Heart right ventricle (tissue), 16 donors: ENCODE measurements around the gene NKD2. TPM values are rescaled to one million over a fixed set of nuclear protein-coding genes. Genes with fewer than 3 reads are reported as not detected.
"Not testable (repeated sequence)": the region's sequence is repeated elsewhere in the genome, so short reads cannot be mapped to it uniquely, and the experiment has no call there.

ENCODE experiments used
- ATAC-seq, 8 donors: fragments of 200-7000 bp; cut with Tn5 transposase; one replicate each; pipeline ENCODE4 v1.9.1; 2020; ENCODE audit warnings: mild to moderate bottlenecking in 8 of 8, moderate library complexity in 8 of 8, moderate number of reproducible peaks in 1 of 8
- DNase-seq, 2 donors: peaks; one replicate each; pipeline ENCODE4 v3.0.0-alpha.2; 2020
- H3K27ac ChIP-seq, 10 donors: fragments of 200-600 bp; sonication (generic) in 2 of 10; one replicate each; pipeline versions ENCODE4 v1.5.0 to v1.8.0; 2020 to 2022; ENCODE audit warnings: mild to moderate bottlenecking in 3 of 10
- H3K27me3 ChIP-seq, 7 donors: fragments of 200-600 bp; one replicate each; pipeline ENCODE4 v1.8.0; 2021 to 2022; ENCODE audit warnings: mild to moderate bottlenecking in 2 of 7
- H3K36me3 ChIP-seq, 9 donors: fragments of 200-600 bp; sonication (generic) in 1 of 9; one replicate each; pipeline versions ENCODE4 v1.5.0 to v1.8.0; 2020 to 2022; ENCODE audit warnings: mild to moderate bottlenecking in 2 of 9
- H3K4me1 ChIP-seq, 9 donors: fragments of 200-600 bp; sonication (generic) in 1 of 9; one replicate each; pipeline versions ENCODE4 v1.5.0 to v1.8.0; 2020 to 2022; ENCODE audit warnings: mild to moderate bottlenecking in 4 of 9
- H3K4me3 ChIP-seq, 10 donors: fragments of 200-600 bp; sonication (generic) in 2 of 10; one replicate each; pipeline versions ENCODE4 v1.5.0 to v1.8.0; 2020 to 2022; ENCODE audit warnings: mild to moderate bottlenecking in 7 of 10, moderate library complexity in 2 of 10
- H3K9me3 ChIP-seq, 11 donors: fragments of 200-600 bp in 10 of 11; sonication (generic) in 2 of 11; one replicate each; pipeline versions ENCODE4 v1.5.0 to v1.8.0; 2013 to 2022; ENCODE audit warnings: mild to moderate bottlenecking in 2 of 11, control low read depth in 1 of 11, moderate library complexity in 1 of 11
- CTCF ChIP-seq, 9 donors: fragments of 200-600 bp; sonication (generic) in 2 of 9; IDR thresholded peaks; one replicate each; pipeline versions ENCODE4 v1.5.0 to v1.8.0; 2021 to 2022; ENCODE audit warnings: antibody characterized with exemption in 9 of 9, mild to moderate bottlenecking in 5 of 9, moderate library complexity in 1 of 9
- WGBS, 2 donors: extraction: QIAGEN DNeasy Blood & Tissue Kit; methylation state at CpG; one replicate each; pipeline ENCODE4 v1.1.7; 2013; ENCODE audit warnings: inconsistent platforms in 1 of 2; 5-methylcytosine and 5-hydroxymethylcytosine counted together
- intact Hi-C, 10 donors: fragments of 100-400 bp; cut with DNase I; formaldehyde crosslinking; loops; one replicate each; pipeline versions ENCODE4 v1.11.1 to v1.14.2; 2022
- polyA plus RNA-seq, 2 donors: library from polyadenylated mRNA; stranded (reverse); fragments of 200-250 nt; gene quantifications; one replicate each; pipeline ENCODE4 v1.2.3, GENCODE V29; 2013
- total RNA-seq, 10 donors: library from RNA; stranded (reverse); fragmentation: NEBNext Ultra II Directional in 3 of 10; extraction: Animal tissue kit (Norgen Biotek cat#: 25700) in 3 of 10; gene quantifications; one replicate each; pipeline versions ENCODE4 v1.2.1 to v1.2.4, GENCODE V29; 2021 to 2023
- donor health status: Arrhythmogenic right ventricular cardiomyopathy.
- donor health status: ischemic (EF 13 %, LVEDD 7.1; RV severe dilation, severe dysfunction).
- donor health status: healthy with polysubstance abuse.
- donor health status: DM: no; HTN: yes; CAD: no.
- donor health status: DM: no; HTN: no; CAD: no.
- donor health status: ischemic (EF 25% LVEDD 6.9; RV normal size, moderate dysfunction).
- donor health status: ischemic (EF 25% LVEDD 5.7; RV mildly dilated, moderate dysfunction).
- donor health status: healthy.
- donor health status: DM: yes; HTN: yes; CAD: no.
- donor health status: Ischemic cardiomyopathy.
- donor health status: ischemic (EF 35%, LVEDD 5.7; RV mildly dilated, moderate dysfunction).
- donor health status: nonischemic (EF 11% LVEDD 7.7; RV severe dilation, severe dysfunction).
- donor health status: DM: yes; HTN: yes; CAD: no.
- donor health status: PGD.
- donor health status: ischemic (EF 29% LVEDD 5.4; RV normal size, mild dysfunction).
- donor health status: nonischemic (EF 23%, LVEDD 6.1; RV moderate dilation, normal function).

The NKD2 gene
- total and polyA plus RNA-seq, 12 donors = 0.31 to 12.7 (median 1.8) TPM

DNA sequence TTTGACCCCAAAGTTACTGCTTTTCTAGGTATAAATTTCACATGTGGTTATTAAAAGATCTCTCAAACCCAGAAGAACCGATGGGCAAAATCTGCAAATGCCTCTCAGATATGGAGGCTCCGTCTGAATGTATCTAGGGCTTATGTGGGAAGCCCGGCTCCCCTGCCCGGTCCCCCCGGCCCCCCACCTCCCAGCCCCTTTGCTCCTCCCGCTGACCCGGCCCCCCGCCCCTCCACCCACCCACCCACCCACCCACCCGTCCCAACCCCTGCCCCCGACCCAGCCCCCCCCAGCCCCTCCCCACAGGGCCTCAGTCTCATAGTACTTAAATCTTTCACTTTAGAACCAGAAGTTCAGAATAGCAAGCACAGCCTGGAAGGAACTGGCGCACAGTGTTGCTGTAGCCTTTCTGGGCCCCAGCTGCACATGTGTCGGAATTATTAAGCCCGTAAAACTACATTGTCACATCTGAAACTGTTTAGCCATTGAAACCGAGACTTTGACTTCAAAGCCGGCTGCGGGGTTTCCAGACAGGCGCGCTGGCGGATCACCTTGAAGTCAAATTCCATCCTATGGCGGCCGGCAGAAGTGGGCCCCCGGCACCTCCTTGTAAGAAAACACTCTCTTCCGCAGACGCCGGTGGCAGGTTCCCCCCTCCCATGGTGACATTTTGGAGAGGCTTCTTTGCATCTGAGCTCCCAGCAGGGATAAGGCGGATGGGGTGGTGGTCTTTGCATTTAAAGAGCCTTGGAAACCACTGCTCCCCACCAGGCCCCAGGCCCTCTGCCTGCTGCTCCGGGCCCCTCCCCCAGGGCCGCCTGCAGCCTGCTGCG lies 12.8 kb downstream of the NKD2 start:
- 67 to 75% methylated on average over 29 of the region's 29 CpGs for whole genome bisulfite sequencing, 2 donors
- intact Hi-C loops = no loop called here

GRCh38 chr5:1021969-1022336 lies 13.4 kb downstream of the NKD2 start:
- 71 to 80% methylated on average over 8 to 9 of the region's 9 CpGs for WGBS, 2 donors
- H3K4me3 ChIP-seq, H3K9me3 ChIP-seq, DNase-seq, H3K36me3 ChIP-seq, H3K27ac ChIP-seq, H3K4me1 ChIP-seq, intact Hi-C loops, ATAC-seq, H3K27me3 ChIP-seq: not testable (repeated sequence)

More for the DNA sequence above, 12.8 kb downstream of the NKD2 start:
- Histone ChIP-seq H3K36me3 (no peaks in the 10 kb centered on the region), H3K4me3 (no peak overlapping the region), H3K27ac (no peak overlapping the region), H3K4me1 (no peaks in the 10 kb centered on the region), H3K9me3 (no peaks in the 10 kb centered on the region), H3K27me3 (no peaks in the 10 kb centered on the region)
- ATAC-seq (no peak), DNase-seq (no peak)
- TF ChIP-seq CTCF (IDR thresholded peaks at IDR 0.05) = no peak

DNA sequence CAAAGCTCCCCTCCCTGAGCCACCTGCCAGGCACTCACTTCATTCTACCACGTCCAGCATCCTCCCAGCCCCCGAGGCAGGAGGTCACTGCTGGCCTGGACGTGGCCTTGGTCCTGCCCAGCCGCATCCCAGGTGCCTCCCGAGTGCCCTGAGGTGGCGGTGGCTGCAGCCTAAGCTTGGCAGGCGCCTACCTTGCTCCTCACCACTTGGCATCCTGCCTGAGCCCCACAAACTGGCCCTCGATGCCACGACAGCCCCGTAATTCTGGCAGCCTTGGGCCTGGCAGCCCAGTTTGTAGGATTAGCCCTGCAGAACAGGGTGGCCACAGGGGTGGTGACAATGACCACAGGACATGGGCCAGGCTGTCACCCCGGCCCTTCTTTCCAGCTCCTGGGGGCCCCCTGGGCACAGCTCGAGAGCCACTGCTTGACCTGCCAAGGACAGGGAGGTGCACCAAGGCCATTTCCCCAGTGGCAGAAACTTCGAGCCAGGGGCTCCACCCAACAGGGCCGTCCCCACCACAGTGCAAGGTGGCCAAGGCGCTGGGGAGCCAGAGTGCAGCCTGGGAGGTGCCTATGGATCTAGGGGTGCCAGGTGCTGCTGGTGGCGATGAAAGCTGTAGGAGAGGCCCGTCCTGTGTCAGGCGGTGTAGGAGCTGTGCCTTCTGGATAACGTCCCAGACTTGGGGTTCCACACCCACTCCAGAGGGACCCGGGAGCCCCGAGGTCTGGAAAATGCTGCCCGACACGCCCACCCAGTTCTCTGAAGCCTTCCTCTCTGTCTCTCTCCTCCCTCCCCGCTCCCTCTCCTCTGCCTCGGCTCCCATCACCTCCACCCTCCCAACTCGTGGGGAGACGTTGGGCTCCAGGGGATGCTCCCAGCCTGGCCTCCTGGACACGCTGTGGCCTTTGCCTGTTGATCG lies 18.4 kb downstream of the NKD2 start:
- H3K4me3 ChIP-seq = no peak overlapping the region
- DNase-seq (peak in 1 of 2 donors; percentile 14), ATAC-seq (peak in 5 of 8 donors; percentile 15 to 55 (median 19))
- no peak for TF ChIP-seq CTCF (IDR thresholded peaks at IDR 0.05)
- H3K36me3 ChIP-seq = no peaks in the 10 kb centered on the region
- H3K27ac ChIP-seq = no peak overlapping the region
- peaks cover 0 to 3% (median 0%) of the 10 kb centered on the region in 9 donors for H3K4me1 ChIP-seq
- H3K27me3 ChIP-seq = peaks cover 0 to 8% (median 0%) of the 10 kb centered on the region in 7 donors
- 78 to 83% methylated on average over 29 of the region's 29 CpGs for WGBS, 2 donors
- intact Hi-C loops = no loop called here
- H3K9me3 ChIP-seq = no peaks in the 10 kb centered on the region

- Histone ChIP-seq H3K9me3 (no peaks in the 10 kb centered on the region), H3K27ac (no peak overlapping the region), H3K4me1 (peaks cover 0 to 3% (median 0%) of the 10 kb centered on the region in 9 donors), H3K27me3 (peaks cover 0 to 8% (median 0%) of the 10 kb centered on the region in 7 donors), H3K36me3 (no peaks in the 10 kb centered on the region), H3K4me3 (no peak overlapping the region)
- ATAC-seq = peak in 1 of 8 donors; percentile 27
- intact Hi-C loops = no loop called here
- WGBS, 2 donors = 90 to 91% methylated on average over 40 of the region's 40 CpGs
- DNase-seq = peak in 1 of 2 donors; percentile 12
- no peak for TF ChIP-seq CTCF (IDR thresholded peaks at IDR 0.05)
Observed at GRCh38 chr5:1027631-1028441, 19.2 kb downstream of the NKD2 start.
